GM19240 (cell line): ENCODE data around the gene GRIK5.

ENCODE experiments used
- DNase-seq: peaks from one replicate; pipeline ENCODE4 v3.0.0; 2011; ENCODE audit warnings: low spot score; ENCODE audit not compliant: insufficient read length

GRIK5 gene

GRCh38 chr19:42096255-42096837, 26.3 kb upstream of the GRIK5 start:
- DNase-seq = no peak

GRCh38 chr19:42095814-42096230, 25.8 kb upstream of the GRIK5 start:
- DNase-seq = no peak

- DNase-seq = no peak
Observed at GRCh38 chr19:42095142-42095813, 25.3 kb upstream of the GRIK5 start.

- no peak for DNase-seq
Observed at GRCh38 chr19:42093926-42094325, 23.9 kb upstream of the GRIK5 start.

GRCh38 chr19:42093505-42093904, 23.5 kb upstream of the GRIK5 start:
- no peak for DNase-seq

GRCh38 chr19:42092350-42092749, 22.3 kb upstream of the GRIK5 start:
- no peak for DNase-seq

- no peak for DNase-seq
Observed at GRCh38 chr19:42091742-42092141, 21.7 kb upstream of the GRIK5 start.

- DNase-seq = no peak
Observed at GRCh38 chr19:42091300-42091699, 21.3 kb upstream of the GRIK5 start.

GRCh38 chr19:42090672-42091071, 20.7 kb upstream of the GRIK5 start:
- DNase-seq = no peak

- DNase-seq = no peak
Observed at GRCh38 chr19:42089772-42090171, 19.8 kb upstream of the GRIK5 start.

GRCh38 chr19:42089191-42089750, 19.3 kb upstream of the GRIK5 start:
- no peak for DNase-seq

GRCh38 chr19:42088471-42089190, 18.6 kb upstream of the GRIK5 start:
- DNase-seq = no peak

GRCh38 chr19:42086770-42087550, 17.0 kb upstream of the GRIK5 start:
- no peak for DNase-seq

GRCh38 chr19:42086188-42086736, 16.3 kb upstream of the GRIK5 start:
- DNase-seq = no peak

- DNase-seq = no peak
Observed at GRCh38 chr19:42083537-42083936, 13.5 kb upstream of the GRIK5 start.

- DNase-seq = no peak
Observed at GRCh38 chr19:42081584-42082203, 11.7 kb upstream of the GRIK5 start.

GRCh38 chr19:42080764-42081375, 10.9 kb upstream of the GRIK5 start:
- DNase-seq = no peak

GRCh38 chr19:42079886-42080763, 10.1 kb upstream of the GRIK5 start:
- DNase-seq = no peak

- no peak for DNase-seq
Observed at GRCh38 chr19:42079276-42079669, 9.3 kb upstream of the GRIK5 start.
